Stimulated activated CD8-positive, alpha-beta memory T cell treated with anti-CD3 and anti-CD28 coated beads, Interleukin-2, amount 100 ng/mL, for 1 hour (primary cell): ENCODE results near the gene RASL10B.
"Not testable (repeated sequence)": the region's sequence is repeated elsewhere in the genome, so short reads cannot be mapped to it uniquely, and the experiment has no call there.

ENCODE experiments used
- DNase-seq, 2 donors: peaks; one replicate each; pipeline ENCODE4 v3.0.0-alpha.2; 2020; ENCODE audit warnings: low read depth in 2 of 2

The RASL10B gene

GRCh38 chr17:35731239-35731916 is at the start of gene RASL10B:
RASL10B (plus strand) TSS chr17:35731639; CDS start chr17:35735185, 3,546 bp downstream.
- peak in 1 of 2 donors; percentile 16 for DNase-seq

GRCh38 chr17:35683591-35683990 is 47.8 kb upstream of the RASL10B start:
- no peak for DNase-seq

DNA sequence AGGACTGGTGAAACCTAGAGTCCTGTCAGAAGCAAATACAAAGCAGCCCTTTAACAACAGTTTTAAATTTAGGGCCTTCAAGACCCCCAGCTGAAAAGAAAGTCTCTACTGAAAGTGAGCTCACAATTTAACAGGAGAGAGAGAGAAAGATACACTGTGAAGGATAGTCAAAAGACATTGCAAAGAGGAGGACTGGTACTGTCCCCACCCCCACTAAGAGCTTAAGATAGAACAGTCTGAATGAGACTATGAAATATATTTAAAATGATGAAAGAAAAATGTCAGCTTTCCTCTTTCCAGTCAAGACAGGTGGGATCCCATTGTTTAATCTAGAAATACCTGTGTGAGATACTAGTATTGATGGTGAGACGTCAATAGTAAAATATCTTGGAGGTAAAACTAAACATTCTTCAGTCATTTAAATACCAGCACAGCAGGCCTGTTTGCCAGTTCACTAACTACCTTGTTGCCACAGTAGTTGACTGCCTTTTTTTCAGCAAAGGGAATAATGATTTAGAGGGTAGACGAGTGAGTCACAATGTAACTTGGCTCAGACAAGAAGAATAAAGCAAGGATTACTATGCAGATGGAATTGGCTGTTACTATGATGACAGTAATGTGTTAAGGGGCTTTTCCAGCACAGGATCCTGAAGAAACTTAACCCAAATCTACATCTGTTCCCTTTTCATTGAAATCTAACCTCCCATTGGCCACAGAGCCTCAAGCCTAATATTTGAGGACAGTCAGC is 47.2 kb upstream of the RASL10B start:
- DNase-seq, result no peak

DNA sequence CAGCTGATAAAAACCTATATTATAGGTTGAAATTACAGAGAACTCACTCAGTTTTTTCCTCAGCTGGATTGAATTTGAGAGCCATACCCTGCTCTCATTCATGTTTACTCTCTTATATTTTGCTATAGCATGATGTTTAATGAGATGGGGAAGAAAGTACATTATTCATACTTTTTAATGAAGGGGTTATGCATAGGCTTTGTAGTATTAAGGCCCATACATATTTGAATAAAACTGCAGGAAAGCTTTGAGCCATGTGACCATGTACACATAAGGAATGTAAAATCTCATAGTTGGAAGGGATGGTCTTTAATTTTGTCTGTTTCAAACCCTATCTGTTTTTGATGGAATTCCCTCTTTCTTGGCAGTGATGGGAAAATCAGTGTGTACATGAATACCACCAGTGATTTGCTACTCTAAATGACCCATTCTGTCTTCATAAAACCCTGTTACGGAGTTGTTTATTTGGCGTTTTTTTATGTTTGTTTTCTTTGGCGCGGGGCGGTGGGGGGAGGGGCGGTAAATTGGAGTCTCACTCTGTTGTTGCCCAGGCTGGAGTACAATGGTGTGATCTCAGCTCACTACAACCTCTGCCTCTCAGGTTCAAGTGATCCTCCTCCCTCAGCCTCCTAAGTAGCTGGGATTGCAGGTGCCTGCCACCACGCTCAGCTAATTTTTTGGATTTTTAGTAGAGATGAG is 38.8 kb upstream of the RASL10B start:
- no peak for DNase-seq

DNA sequence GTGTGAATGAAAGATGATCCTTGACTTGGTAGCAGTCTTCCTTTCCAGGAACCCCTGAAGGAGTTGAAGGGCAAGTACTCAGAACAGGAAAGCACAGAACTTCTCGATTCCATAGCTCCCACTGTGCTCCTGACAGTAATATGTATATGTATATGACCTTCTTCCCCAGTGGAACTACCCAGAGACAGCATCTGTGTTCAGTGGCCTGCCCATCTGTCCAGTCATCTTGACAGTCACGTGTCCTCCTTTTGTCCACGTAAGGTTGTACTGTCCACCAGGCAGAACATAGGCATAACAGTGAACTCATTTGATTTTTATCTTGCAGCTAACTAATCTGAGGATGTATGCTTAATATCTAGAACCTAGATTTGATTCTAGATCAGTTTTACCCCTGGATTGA is 37.8 kb upstream of the RASL10B start:
- no peak for DNase-seq

GRCh38 chr17:35694906-35695305 is 36.5 kb upstream of the RASL10B start:
- no peak for DNase-seq

DNA sequence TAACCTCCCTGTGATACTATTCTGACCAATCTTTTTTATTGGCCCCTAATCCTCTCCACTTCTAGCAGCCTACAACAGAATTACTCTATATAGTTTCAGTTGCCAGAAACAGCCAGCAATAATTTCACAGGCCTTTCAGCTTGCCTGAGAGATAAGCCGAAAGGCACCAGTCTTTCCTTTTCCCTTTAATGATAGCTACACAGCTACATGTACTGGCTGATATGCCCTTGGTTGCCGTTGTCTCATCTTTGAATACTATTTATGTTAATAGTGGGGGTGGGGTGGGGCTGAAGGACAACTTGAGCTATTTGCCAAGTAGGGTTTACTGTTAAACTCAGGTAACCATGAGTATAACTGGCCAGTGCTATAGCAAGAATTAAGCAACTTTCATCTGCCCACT is 35.8 kb upstream of the RASL10B start:
- no peak for DNase-seq

DNA sequence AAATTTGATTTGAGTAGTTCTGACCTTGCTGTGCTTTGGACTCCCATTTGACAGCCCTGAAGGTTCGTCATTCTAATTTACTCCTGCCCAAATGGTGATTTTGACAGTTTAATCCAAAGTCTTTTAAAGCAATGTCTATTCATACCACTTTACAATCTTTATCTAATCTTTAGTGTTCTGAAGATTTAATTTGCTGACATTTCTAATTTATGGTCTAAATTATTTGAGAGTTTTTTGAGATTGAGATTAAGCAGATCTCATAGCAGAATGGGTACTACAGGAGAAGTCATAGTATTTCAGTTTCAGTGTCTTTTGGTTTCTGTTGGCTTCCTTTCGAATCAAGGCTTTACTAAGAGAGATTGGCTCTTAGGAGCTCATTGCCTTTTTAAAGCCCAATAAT is 32.6 kb upstream of the RASL10B start:
- DNase-seq, result no peak

DNA sequence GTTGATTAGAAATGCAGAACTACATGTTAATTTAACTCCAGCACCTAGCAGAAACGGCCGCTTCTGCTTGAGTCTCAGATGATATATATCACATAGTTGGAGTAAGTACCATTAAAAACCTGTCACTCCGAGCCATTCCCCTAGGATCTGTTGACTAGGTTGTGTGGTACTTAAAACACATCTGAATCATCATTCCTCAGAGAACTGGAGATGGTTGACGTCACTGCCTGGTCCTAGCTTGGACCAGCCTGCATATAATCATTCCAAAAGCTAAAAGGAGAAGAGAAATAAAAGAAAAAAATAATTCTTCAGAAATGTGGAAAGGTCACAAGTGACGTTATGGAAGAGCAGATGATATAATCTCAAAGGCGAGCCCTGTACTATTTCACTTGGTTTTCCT is 31.3 kb upstream of the RASL10B start:
- DNase-seq, result no peak

GRCh38 chr17:35701491-35701890 is 29.9 kb upstream of the RASL10B start:
- DNase-seq, result no peak

DNA sequence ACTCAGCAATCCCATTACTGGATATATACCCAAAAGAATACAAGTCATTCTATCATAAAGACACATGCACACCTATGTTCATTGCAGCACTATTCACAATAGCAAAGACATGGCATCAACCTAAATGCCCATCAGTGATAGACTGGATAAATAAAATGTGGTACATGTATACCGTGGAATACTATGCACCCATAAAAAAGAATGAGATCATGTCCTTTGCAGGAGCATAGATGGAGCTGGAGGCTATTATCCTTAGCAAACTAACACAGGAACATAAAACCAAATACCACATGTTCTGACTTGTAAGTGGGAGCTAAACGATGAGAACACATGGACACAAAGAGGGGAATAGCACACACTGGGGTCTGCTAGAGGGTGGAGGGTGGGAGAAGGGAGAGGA is 28.1 kb upstream of the RASL10B start:
- not testable (repeated sequence) for DNase-seq

DNA sequence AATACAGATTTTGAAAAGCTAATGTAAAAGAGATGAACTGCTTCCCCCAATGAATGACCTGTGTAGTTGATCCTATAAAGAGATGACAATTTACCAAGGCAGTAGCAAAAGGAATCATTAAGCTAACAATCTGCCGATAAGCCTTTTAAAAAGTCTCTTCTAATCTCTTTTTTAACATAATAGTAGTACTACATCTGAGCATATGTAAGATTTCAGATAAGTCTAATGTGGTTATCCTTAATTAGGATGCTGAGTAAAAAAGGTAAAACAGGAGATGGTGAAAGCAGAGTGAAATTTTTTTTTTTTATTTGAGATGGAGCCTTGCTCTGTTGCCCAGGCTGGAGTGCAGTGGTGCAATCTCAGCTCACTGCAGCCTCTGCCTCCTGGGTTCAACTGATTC is 26.2 kb upstream of the RASL10B start:
- no peak for DNase-seq

GRCh38 chr17:35705705-35706104 is 25.7 kb upstream of the RASL10B start:
- no peak for DNase-seq

GRCh38 chr17:35708149-35708548 is 23.3 kb upstream of the RASL10B start:
- DNase-seq, result no peak

DNA sequence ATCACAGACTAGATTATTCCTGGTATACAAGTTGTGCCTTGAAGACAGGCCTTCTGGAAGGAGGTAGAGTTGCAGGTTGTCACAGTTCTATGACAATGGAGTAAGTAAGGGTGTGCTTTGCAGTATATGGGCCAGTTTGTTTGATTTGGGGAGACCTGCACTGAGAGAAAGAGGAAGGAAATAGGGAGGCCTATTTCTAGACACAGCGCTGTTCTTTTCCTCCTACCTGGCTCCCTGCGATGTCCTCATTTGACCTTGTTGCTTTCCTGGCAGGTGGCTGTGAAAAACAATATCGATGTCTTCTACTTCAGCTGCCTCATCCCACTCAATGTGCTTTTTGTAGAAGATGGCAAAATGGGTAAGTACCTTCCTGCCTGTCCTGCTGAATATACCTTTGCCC is 22.5 kb upstream of the RASL10B start:
- DNase-seq, result no peak

GRCh38 chr17:35709874-35710273 is 21.6 kb upstream of the RASL10B start:
- no peak for DNase-seq

GRCh38 chr17:35710950-35711349 is 20.5 kb upstream of the RASL10B start:
- no peak for DNase-seq

DNA sequence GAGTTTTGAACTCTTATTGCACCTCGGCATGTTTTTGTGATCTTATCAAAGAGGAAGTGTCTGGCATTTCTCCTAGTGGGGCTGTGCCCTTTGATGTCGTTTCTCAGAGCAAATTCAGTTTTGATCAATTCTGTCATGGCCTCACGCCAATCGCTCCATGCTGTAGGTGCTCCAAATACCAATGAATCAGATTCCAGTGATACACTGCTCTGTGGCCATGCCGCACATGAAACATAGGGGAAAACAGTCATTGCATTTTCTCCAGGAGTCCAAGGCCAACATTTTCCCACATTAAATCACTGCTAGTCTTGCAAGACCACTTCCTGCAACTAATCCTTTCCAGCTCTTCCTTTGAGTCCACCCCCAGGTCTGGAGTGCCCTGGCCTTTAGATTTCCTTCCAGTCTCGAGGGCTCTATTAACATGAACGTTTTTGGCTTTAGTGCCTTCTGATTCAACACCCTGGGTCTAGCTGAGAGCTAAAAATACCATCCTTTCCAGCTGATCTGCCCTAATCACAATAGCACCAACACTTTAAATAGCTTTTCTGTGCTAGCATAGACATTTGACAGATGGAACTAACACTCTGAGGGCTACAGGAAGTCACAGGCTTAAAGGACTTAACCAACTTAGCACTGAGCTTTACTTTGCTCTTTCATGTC is 18.2 kb upstream of the RASL10B start:
- DNase-seq, result no peak

GRCh38 chr17:35714988-35715387 is 16.5 kb upstream of the RASL10B start:
- no peak for DNase-seq

GRCh38 chr17:35715416-35715815 is 16.0 kb upstream of the RASL10B start:
- no peak for DNase-seq

- DNase-seq, result no peak
These were observed 15.3 kb upstream of the RASL10B start for GRCh38 chr17:35716173-35716572.

GRCh38 chr17:35716897-35717465 is 14.5 kb upstream of the RASL10B start:
- DNase-seq, result no peak
